Fibroblast of the aortic adventitia (primary cell): ENCODE data around the gene MRGPRX1. TPM values are rescaled to one million over a fixed set of nuclear protein-coding genes. Genes with fewer than 3 reads are reported as not detected.
"Not testable (repeated sequence)": the region's sequence is repeated elsewhere in the genome, so short reads cannot be mapped to it uniquely, and the experiment has no call there.

Source experiments
- DNase-seq: peaks from one replicate; pipeline ENCODE4 v3.0.0-alpha.2; 2010; ENCODE audit warnings: low read depth
- H3K4me3 ChIP-seq: 2 replicates; pipeline ENCODE4 v1.5.1; 2011; ENCODE audit warnings: low read depth, mild to moderate bottlenecking, control low read depth, low read length, moderate library complexity
- total RNA-seq: library from RNA; depleted of rRNA; stranded (reverse); fragments of >200 nt; gene quantifications from 2 replicates; pipeline ENCODE4 v1.2.3, GENCODE V29; 2012; ENCODE audit warnings: low replicate concordance
- TF ChIP-seq, protein P1 (sequence below): IDR thresholded peaks from 2 replicates; pipeline ENCODE4 v1.5.1; 2011; ENCODE audit warnings: mild to moderate bottlenecking, low read length, control low read depth, inconsistent platforms; ENCODE audit not compliant: insufficient read depth

The MRGPRX1 gene
- total RNA-seq, 1 donor: not detected

DNA sequence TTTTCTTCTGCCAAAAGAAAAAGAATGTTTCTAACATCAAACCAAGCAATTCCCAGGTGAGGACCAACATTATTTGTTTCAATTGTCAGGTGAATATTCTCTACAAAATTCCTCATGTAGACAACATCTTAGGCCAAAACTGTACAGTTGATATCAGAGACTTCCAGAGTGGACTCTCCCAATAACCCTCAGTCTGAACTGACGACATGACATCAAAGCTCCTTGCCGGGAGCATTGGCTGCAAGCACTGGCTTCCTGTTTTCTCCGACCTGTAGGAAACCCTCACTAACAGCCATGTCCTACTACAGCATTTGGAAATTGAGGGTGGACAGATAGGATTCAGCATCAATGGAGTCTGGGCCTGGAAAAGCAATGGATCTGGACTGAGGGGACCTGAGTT, 30.5 kb upstream of the MRGPRX1 start:
- no peak for DNase-seq
- TF ChIP-seq, protein P1, sequence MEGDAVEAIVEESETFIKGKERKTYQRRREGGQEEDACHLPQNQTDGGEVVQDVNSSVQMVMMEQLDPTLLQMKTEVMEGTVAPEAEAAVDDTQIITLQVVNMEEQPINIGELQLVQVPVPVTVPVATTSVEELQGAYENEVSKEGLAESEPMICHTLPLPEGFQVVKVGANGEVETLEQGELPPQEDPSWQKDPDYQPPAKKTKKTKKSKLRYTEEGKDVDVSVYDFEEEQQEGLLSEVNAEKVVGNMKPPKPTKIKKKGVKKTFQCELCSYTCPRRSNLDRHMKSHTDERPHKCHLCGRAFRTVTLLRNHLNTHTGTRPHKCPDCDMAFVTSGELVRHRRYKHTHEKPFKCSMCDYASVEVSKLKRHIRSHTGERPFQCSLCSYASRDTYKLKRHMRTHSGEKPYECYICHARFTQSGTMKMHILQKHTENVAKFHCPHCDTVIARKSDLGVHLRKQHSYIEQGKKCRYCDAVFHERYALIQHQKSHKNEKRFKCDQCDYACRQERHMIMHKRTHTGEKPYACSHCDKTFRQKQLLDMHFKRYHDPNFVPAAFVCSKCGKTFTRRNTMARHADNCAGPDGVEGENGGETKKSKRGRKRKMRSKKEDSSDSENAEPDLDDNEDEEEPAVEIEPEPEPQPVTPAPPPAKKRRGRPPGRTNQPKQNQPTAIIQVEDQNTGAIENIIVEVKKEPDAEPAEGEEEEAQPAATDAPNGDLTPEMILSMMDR: no peak
- no peak overlapping the region for H3K4me3 ChIP-seq

DNA sequence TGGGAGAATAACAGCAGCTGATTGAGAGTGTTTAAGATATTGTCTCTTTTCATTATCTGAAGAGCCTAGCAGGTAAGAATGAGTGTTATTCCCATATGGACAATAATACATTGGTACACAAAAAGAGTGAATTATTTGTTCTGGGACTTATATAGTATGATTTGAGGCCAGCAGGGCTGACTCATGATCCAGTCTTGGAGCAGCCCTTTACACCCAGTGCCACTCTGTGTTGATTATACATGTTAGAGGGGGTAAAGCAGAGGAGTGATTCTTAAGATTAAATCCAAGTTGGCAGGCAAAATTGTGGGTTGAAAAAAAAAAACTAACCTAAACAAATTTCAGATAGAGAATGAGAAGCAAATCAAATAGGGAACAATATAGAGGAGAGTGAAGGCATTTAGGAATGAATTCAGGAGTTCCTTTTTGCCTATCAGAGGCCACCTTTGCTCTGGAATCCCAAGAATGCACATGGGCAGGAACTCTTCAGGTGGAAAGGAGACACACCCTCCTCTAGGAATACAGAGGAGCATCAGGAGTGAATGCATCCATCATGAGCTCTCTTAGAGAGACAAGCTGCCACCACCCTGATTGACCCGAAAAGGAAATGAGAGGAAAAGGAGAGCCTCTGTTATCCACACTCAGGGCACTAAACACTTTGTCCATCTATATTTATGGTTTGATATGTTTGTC, 19.2 kb upstream of the MRGPRX1 start:
- H3K4me3 ChIP-seq: no peak overlapping the region
- no peak for DNase-seq
- TF ChIP-seq, protein P1: no peak

DNA sequence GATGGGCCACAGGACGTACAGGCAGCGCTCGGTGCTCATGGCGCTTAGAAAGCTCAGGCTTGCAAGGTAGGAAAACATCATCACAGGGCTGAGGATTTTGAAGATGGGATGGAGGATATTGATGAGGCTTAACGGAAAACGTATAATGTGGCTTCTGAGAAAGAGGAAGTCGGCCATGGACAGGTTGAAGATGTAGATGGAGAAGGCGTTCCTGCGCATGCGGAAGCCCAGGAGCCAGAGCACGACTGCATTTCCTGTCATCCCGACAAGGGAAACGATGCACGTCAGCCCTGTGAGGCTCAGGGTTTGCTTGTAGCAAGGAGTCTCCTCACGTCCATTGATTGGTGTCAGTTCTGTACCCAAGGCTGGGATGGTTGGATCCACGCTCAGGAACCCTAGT, 17.4 kb upstream of the MRGPRX1 start:
- H3K4me3 ChIP-seq: no peak overlapping the region
- DNase-seq: no peak
- TF ChIP-seq, protein P1: no peak

DNA sequence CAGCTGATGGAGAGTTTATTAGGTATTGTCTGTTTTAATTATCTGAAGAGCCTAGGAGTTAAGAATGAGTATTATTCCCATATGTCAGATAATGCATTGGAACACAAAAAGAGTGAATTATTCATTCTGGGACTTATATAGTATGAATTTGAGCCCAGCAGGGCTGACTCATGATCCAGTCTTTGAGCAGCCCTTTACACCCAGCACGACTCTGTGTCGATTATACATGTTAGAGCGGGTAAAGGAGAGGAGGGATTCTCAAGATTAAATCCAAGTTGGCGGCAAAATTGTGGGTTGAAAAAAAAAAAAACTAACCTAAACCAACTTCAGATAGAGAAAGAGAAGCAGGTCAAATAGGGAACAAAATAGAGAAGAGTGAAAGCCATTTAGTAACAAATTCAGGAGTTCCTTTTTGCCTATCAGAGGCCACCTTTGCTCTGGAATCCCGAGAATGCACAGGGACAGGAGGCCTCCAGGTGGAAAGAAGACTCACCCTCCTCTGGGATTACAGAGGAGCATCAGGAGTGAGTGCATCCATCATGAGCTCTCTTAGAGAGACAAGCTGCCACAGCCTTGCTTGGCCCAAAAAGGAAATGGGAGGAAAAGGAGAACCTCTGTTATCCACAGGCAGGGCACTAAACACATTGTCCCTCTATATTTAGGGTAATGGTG, 3.1 kb downstream of the MRGPRX1 start:
- TF ChIP-seq, protein P1: no peak
- DNase-seq: no peak

DNA sequence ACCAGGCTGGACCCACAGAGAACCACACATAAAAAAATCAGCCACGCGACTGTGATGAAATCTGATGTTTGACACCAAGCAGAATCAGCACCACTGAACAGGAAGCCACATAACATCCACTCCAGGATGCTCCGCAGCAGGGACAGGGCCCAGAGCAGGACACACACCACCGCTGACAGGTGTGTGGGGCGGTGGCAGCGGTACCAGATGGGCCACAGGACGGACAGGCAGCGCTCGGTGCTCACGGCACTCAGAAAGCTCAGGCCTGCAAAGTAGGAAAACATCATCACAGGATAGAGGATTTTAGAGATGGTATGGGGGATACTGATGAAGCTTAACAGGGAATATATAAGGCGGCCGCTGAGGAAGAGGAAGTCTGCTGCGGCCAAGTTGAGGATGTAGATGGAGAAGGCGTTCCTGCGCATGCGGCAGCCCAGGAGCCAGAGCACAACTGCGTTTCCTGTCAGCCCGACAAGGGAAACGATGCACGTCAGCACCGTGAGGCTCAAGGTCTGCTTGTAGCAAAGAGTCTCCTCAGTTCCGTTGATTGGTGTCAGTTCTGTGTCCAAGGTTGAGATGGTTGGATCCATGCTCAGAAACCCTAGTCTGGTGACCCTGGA, 4.9 kb downstream of the MRGPRX1 start:
- no peak for DNase-seq
- TF ChIP-seq, protein P1: no peak
- H3K4me3 ChIP-seq: no peak overlapping the region

More for the DNA sequence above, 3.1 kb downstream of the MRGPRX1 start:
- H3K4me3 ChIP-seq: no peak overlapping the region

DNA sequence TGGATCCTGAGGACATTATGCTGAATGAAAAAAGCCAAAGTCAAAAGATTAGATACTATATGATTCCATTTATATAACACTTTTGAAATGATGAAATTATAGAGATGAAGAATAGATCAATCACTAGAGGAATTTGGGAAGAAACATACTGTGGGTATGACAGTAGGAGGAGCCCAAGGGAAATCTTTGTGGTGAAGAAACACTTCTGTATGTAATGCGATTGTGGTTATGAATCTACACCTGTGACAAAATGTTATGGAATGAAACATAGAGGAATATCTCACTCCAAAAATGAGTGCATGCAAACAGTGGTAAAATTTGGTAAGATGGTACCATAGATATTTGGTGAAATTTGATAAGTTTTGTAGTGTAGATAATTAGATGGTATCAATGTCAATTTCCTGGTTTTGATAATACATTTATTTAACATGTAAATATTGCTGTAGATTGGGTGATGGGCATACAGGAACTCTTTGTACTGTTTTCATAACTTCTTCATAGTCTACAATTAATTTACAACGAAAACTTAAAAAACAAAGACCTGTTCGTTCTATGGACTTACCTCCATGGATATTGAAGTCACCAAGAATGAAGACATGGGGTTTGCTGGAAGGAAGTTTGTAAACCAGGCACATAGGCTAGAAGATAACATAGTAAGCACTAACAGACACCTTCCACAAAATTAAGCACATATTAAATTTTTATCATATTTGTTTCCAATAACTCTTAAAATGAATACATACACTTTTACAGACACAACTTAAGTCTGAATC, 11.5 kb downstream of the MRGPRX1 start:
- TF ChIP-seq, protein P1: no peak
- H3K4me3 ChIP-seq: no peak overlapping the region
- DNase-seq: no peak

DNA sequence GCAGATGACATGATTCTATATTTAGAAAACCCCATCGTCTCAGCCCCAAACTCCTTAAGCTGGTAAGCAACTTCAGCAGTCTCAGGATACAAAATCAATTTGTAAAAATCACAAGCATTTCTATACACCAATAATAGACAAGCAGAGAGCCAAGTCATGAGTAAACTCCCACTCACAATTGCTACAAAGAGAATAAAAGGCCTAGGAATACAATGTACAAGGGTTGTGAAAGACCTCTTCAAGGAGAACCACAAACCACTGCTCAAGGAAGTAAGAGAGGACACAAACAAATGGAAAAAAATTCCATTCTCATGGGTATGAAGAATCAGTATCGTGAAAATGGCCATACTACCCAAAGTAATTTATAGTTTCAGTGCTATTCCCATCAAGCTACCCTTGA, 13.8 kb downstream of the MRGPRX1 start:
- DNase-seq, H3K4me3 ChIP-seq: not testable (repeated sequence)
